ENCODE measurements around the gene SLC25A22. TPM values are rescaled to one million over a fixed set of nuclear protein-coding genes. Genes with fewer than 3 reads are reported as not detected.

The SLC25A22 gene
- total and polyA plus RNA-seq, 10 of the 15 experiments (the other 5 are each of a cell fraction or from before 2014, with no cell fraction given) = 0.27 to 27.0 (median 8.2) TPM

- TF ChIP-seq ASH2L (IDR thresholded peaks at IDR 0.05; ENCODE audit: borderline replicate concordance, low read depth) (no peak; the same call in 1 of the 2 replicates), ZBTB40 (IDR thresholded peaks at IDR 0.05; ENCODE audit: borderline replicate concordance) (peak; percentile 93), CBX3 (IDR thresholded peaks at IDR 0.05; ENCODE audit: borderline replicate concordance, low read depth) (no peak), ATF2 (IDR thresholded peaks at IDR 0.05; ENCODE audit: low read length) (no peak), NRF1 (conservative IDR thresholded peaks at IDR 0.05; ENCODE audit: low read depth, low read length) (no peak; the same call in 1 of the 2 replicates), STAT1 (conservative IDR thresholded peaks at IDR 0.05) (no peak; the same call in 1 of the 2 replicates), ZBTB33 (IDR thresholded peaks at IDR 0.05) (no peak), BCL3 (IDR thresholded peaks at IDR 0.05; ENCODE audit: borderline replicate concordance, insufficient read depth, low read depth, low read length, poor library complexity, severe bottlenecking) (peak; percentile 19), TCF12 (IDR thresholded peaks at IDR 0.05; ENCODE audit: low read depth, low read length) (peak; percentile 48; the same call in 1 of the 2 replicates), NFXL1 (IDR thresholded peaks at IDR 0.05; ENCODE audit: borderline replicate concordance) (no peak), EP300 (IDR thresholded peaks at IDR 0.05; ENCODE audit: borderline replicate concordance in 1 of 2, control insufficient read depth in 1 of 2, low read depth in 2 of 2, low read length in 2 of 2) (peak; percentile 7 to 21; a peak in 2 of 4 replicates), ZNF274 (IDR thresholded peaks at IDR 0.05; ENCODE audit: insufficient read depth, insufficient read length) (no peak), SREBF2 (IDR thresholded peaks at IDR 0.05; ENCODE audit: low read length) (no peak), SRF (IDR thresholded peaks at IDR 0.05; ENCODE audit: low read depth in 2 of 2, low read length in 2 of 2) (peak; percentile 39 to 84), LARP7 (IDR thresholded peaks at IDR 0.05) (peak; percentile 52; the same call in 1 of the 2 replicates), GATAD2B (conservative IDR thresholded peaks at IDR 0.05; ENCODE audit: low read depth) (peak; percentile 81), WRNIP1 (IDR thresholded peaks at IDR 0.05; ENCODE audit: borderline replicate concordance, low read depth, low read length) (no peak), BACH1 (IDR thresholded peaks at IDR 0.05; ENCODE audit: borderline replicate concordance) (no peak; the same call in 1 of the 2 replicates), ZNF217 (IDR thresholded peaks at IDR 0.05) (no peak), POU2F2 (IDR thresholded peaks at IDR 0.05; ENCODE audit: borderline replicate concordance, low read depth, low read length) (peak; percentile 82), MXI1 (IDR thresholded peaks at IDR 0.05; ENCODE audit: low read depth, low read length) (peak; percentile 76)
These were observed 11.4 kb upstream of the SLC25A22 start, which contains the start of gene RPLP2 (continued) for GRCh38 chr11:809287-810039.
